KMS-11 (cell line): ENCODE measurements around the gene LSAMP.

Experiments
- H2AFZ ChIP-seq: fragments of 200-600 bp; sonication (generic); 2 replicates; pipeline ENCODE4 v1.6.1; 2016; ENCODE audit warnings: antibody characterized with exemption, mixed run types, low read depth
- H3K27ac ChIP-seq: fragments of 200-600 bp; sonication (generic); 2 replicates; pipeline ENCODE4 v1.6.1; 2016; ENCODE audit warnings: mild to moderate bottlenecking, mixed run types
- H3K27me3 ChIP-seq: fragments of 200-600 bp; sonication (generic); 2 replicates; pipeline ENCODE4 v1.6.1; 2017; ENCODE audit warnings: mild to moderate bottlenecking, low read depth, mixed run types, moderate library complexity; ENCODE audit not compliant: insufficient read depth
- H3K36me3 ChIP-seq: fragments of 200-600 bp; sonication (generic); 2 replicates; pipeline ENCODE4 v1.6.1; 2017; ENCODE audit warnings: mild to moderate bottlenecking, mixed run types; ENCODE audit not compliant: insufficient read depth
- H3K4me1 ChIP-seq: fragments of 200-600 bp; sonication (generic); 2 replicates; pipeline ENCODE4 v1.6.1; 2016; ENCODE audit warnings: mild to moderate bottlenecking, low read depth, mixed run types; ENCODE audit not compliant: poor library complexity, severe bottlenecking
- H3K4me2 ChIP-seq: fragments of 200-600 bp; sonication (generic); 2 replicates; pipeline ENCODE4 v1.7.0; 2016; ENCODE audit warnings: mild to moderate bottlenecking, mixed run types
- H3K4me3 ChIP-seq: fragments of 200-600 bp; sonication (generic); IDR thresholded peaks from 2 replicates; pipeline ENCODE4 v1.6.1; 2017; ENCODE audit warnings: low read depth, low read length, mixed read lengths; ENCODE audit not compliant: insufficient read depth
- H3K79me2 ChIP-seq: fragments of 200-600 bp; sonication (generic); 2 replicates; pipeline ENCODE4 v1.6.1; 2016; ENCODE audit warnings: low read depth, mixed run types; ENCODE audit not compliant: insufficient read depth
- H3K9ac ChIP-seq: fragments of 200-600 bp; sonication (generic); 2 replicates; pipeline ENCODE4 v1.6.1; 2016; ENCODE audit warnings: mild to moderate bottlenecking, mixed run types
- H4K20me1 ChIP-seq: fragments of 200-600 bp; sonication (generic); 2 replicates; pipeline ENCODE4 v1.6.1; 2016; ENCODE audit warnings: mild to moderate bottlenecking, mixed run types; ENCODE audit not compliant: insufficient read depth
- CTCF ChIP-seq: fragments of 200-600 bp; sonication (generic); conservative IDR thresholded peaks from 2 replicates; pipeline ENCODE4 v1.6.1; 2017; ENCODE audit warnings: low read depth, mild to moderate bottlenecking, antibody characterized with exemption, low read length, moderate library complexity, mixed read lengths

Gene LSAMP

GRCh38 chr3:116242825-116243224, 202.5 kb downstream of the LSAMP start:
- Histone ChIP-seq H3K79me2 (no peaks in the 10 kb centered on the region), H3K9ac (no peak overlapping the region), H3K27me3 (no peaks in the 10 kb centered on the region), H4K20me1 (no peaks in the 10 kb centered on the region), H2AFZ (no peak overlapping the region), H3K4me1 (no peaks in the 10 kb centered on the region), H3K4me2 (no peak overlapping the region), H3K27ac (no peak overlapping the region), H3K4me3 (no peak overlapping the region), H3K36me3 (no peaks in the 10 kb centered on the region; the same call in 1 of the 2 replicates)
- TF ChIP-seq CTCF, result no peak

DNA sequence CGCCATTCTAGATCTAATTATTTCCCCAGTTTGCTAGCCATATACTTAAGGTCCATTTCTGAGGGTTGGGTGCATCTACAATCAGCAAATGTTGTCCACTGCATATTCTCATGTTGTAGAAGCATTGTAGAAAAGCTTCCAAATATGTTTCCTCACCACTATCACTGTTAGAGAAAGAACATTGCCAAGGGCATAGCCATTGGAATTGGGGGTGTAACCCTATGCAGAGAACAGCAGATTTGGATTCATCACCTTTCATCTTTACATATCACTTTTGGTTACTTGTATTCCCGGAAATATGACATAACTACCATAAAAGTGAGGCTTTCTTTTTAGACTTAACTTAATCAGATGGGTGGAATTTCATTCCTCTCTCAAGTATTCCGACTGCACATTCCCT, 203.6 kb downstream of the LSAMP start:
- H3K27ac ChIP-seq, result no peak overlapping the region
- H2AFZ ChIP-seq, result no peak overlapping the region
- H3K36me3 ChIP-seq, result no peaks in the 10 kb centered on the region; the same call in 1 of the 2 replicates
- no peak overlapping the region for H3K4me2 ChIP-seq
- H3K9ac ChIP-seq, result no peak overlapping the region
- no peaks in the 10 kb centered on the region for H3K4me1 ChIP-seq
- H3K27me3 ChIP-seq, result no peaks in the 10 kb centered on the region
- no peak for TF ChIP-seq CTCF
- no peak overlapping the region for H3K4me3 ChIP-seq
- H4K20me1 ChIP-seq, result no peaks in the 10 kb centered on the region
- H3K79me2 ChIP-seq, result no peaks in the 10 kb centered on the region

- Histone ChIP-seq H3K36me3 (no peaks in the 10 kb centered on the region; the same call in 1 of the 2 replicates), H4K20me1 (no peaks in the 10 kb centered on the region), H3K4me2 (no peak overlapping the region), H3K79me2 (no peaks in the 10 kb centered on the region), H3K4me1 (no peaks in the 10 kb centered on the region), H3K27me3 (no peaks in the 10 kb centered on the region), H2AFZ (no peak overlapping the region), H3K27ac (no peak overlapping the region), H3K4me3 (no peak overlapping the region), H3K9ac (no peak overlapping the region)
- no peak for TF ChIP-seq CTCF
These were observed 205.0 kb downstream of the LSAMP start for GRCh38 chr3:116240261-116240660.

- TF ChIP-seq CTCF, result no peak
- Histone ChIP-seq H3K4me2 (no peak overlapping the region), H3K36me3 (no peaks in the 10 kb centered on the region), H2AFZ (no peak overlapping the region), H3K27me3 (no peaks in the 10 kb centered on the region), H3K4me3 (no peak overlapping the region), H3K4me1 (no peaks in the 10 kb centered on the region), H3K9ac (no peak overlapping the region), H3K79me2 (no peaks in the 10 kb centered on the region), H3K27ac (no peak overlapping the region), H4K20me1 (no peaks in the 10 kb centered on the region)
These were observed 206.3 kb downstream of the LSAMP start for GRCh38 chr3:116238846-116239565.
